Sigmoid colon (tissue), 7 donors: ENCODE data around the gene UBC. TPM values are rescaled to one million over a fixed set of nuclear protein-coding genes. Genes with fewer than 3 reads are reported as not detected.

Experiments
- DNase-seq: peaks from one replicate; pipeline ENCODE4 v3.0.0-alpha.2; 2019
- H3K27ac ChIP-seq, 4 donors: fragments of 200-600 bp; sonication (generic); one replicate each; pipeline ENCODE4 v1.5.1; 2016 to 2019; ENCODE audit warnings: mild to moderate bottlenecking in 1 of 4
- H3K27me3 ChIP-seq, 3 donors: fragments of 200-600 bp; sonication (generic); one replicate each; pipeline ENCODE4 v1.5.1; 2019; ENCODE audit warnings: mild to moderate bottlenecking in 1 of 3
- H3K36me3 ChIP-seq, 4 donors: fragments of 200-600 bp; sonication (generic); one replicate each; pipeline ENCODE4 v1.5.1; 2016 to 2019
- H3K4me1 ChIP-seq, 4 donors: fragments of 200-600 bp; sonication (generic); one replicate each; pipeline ENCODE4 v1.5.1; 2017 to 2019
- H3K4me3 ChIP-seq, 4 donors: fragments of 200-600 bp; sonication (generic); one replicate each; pipeline ENCODE4 v1.5.1; 2017 to 2019; ENCODE audit warnings: mild to moderate bottlenecking in 2 of 4, moderate library complexity in 1 of 4
- H3K9me3 ChIP-seq, 4 donors: fragments of 200-600 bp in 3 of 4; sonication (generic) in 3 of 4; one replicate each; pipeline versions ENCODE4 v1.5.1 to v1.6.1; 2013 to 2019
- CTCF ChIP-seq, 4 experiments: fragments of 450-650 bp in 3 of 4; fragments of 200-600 bp in 1 of 4; IDR thresholded peaks; one replicate each; pipeline ENCODE4 v1.5.1; 2016 to 2019; ENCODE audit warnings: antibody characterized with exemption in 4 of 4, mild to moderate bottlenecking in 3 of 4, moderate library complexity in 2 of 4
- EP300 ChIP-seq, 4 donors: sonication (generic); formaldehyde crosslinking; IDR thresholded peaks; one replicate each; pipeline ENCODE4 v1.6.1; 2017; ENCODE audit warnings: antibody characterized with exemption in 4 of 4
- POLR2A ChIP-seq, 2 donors: fragments of 450-650 bp; IDR thresholded peaks; one replicate each; pipeline ENCODE4 v1.6.1; 2016; ENCODE audit warnings: antibody characterized with exemption in 2 of 2, mild to moderate bottlenecking in 2 of 2, moderate library complexity in 2 of 2
- POLR2AphosphoS5 ChIP-seq, 4 donors: sonication (generic); formaldehyde crosslinking; IDR thresholded peaks; one replicate each; pipeline ENCODE4 v1.6.1; 2017; ENCODE audit warnings: antibody characterized with exemption in 4 of 4
- WGBS, 2 donors: extraction: QIAGEN DNeasy Blood & Tissue Kit; methylation state at CpG; one replicate each; pipeline ENCODE4 v1.1.7; 2013; 5-methylcytosine and 5-hydroxymethylcytosine counted together
- intact Hi-C: fragments of 100-400 bp; cut with DNase I; formaldehyde crosslinking; loops from one replicate; pipeline ENCODE4 v1.15.1; 2023
- polyA plus RNA-seq, 3 donors: library from polyadenylated mRNA; stranded (reverse); fragments of 200-250 nt; gene quantifications; one replicate each; pipeline ENCODE4 v1.2.3, GENCODE V29; 2013
- total RNA-seq, 4 donors: library from RNA; depleted of rRNA; stranded (reverse); fragments of >200 nt; gene quantifications; one replicate each; pipeline ENCODE4 v1.1.0, GENCODE V29; 2016
- donor health status: healthy with polysubstance abuse.
- donor health status: Bipolar disorder and iron deficiency.
- donor health status: healthy.

Gene UBC
- total and polyA plus RNA-seq, 7 donors, result 1,056 to 1,785 (median 1,251) TPM

GRCh38 chr12:124930586-124930985, 16.1 kb upstream of the UBC start:
- peak; percentile 24 for DNase-seq
- TF ChIP-seq POLR2A (IDR thresholded peaks at IDR 0.05) (no peak), POLR2AphosphoS5 (IDR thresholded peaks at IDR 0.05) (no peak), CTCF (IDR thresholded peaks at IDR 0.05) (no peak), EP300 (IDR thresholded peaks at IDR 0.05) (no peak)
- no peak overlapping the region for H3K4me3 ChIP-seq
- peaks cover 0 to 11% (median 6%) of the 10 kb centered on the region in 4 donors for H3K4me1 ChIP-seq
- no peaks in the 10 kb centered on the region for H3K27me3 ChIP-seq
- no peaks in the 10 kb centered on the region for H3K9me3 ChIP-seq
- no peaks in the 10 kb centered on the region for H3K36me3 ChIP-seq
- intact Hi-C loops, result no loop called here
- H3K27ac ChIP-seq, result no peak overlapping the region

- WGBS, 2 donors, result 91 to 92% methylated on average over 9 of the region's 9 CpGs
- H3K4me1 ChIP-seq, result peaks cover 0 to 11% (median 6%) of the 10 kb centered on the region in 4 donors
- no peak overlapping the region for H3K4me3 ChIP-seq
- no peak for TF ChIP-seq POLR2A (IDR thresholded peaks at IDR 0.05)
- TF ChIP-seq CTCF (IDR thresholded peaks at IDR 0.05), result no peak
- TF ChIP-seq EP300 (IDR thresholded peaks at IDR 0.05), result no peak
- TF ChIP-seq POLR2AphosphoS5 (IDR thresholded peaks at IDR 0.05), result no peak
- intact Hi-C loops, result no loop called here
- peak overlapping the region in 1 of 4 donors; percentile 90 for H3K27ac ChIP-seq
- H3K36me3 ChIP-seq, result no peaks in the 10 kb centered on the region
- peak; percentile 44 for DNase-seq
- no peaks in the 10 kb centered on the region for H3K27me3 ChIP-seq
- H3K9me3 ChIP-seq, result no peaks in the 10 kb centered on the region
These were observed 15.4 kb upstream of the UBC start for GRCh38 chr12:124929649-124930419.

DNA sequence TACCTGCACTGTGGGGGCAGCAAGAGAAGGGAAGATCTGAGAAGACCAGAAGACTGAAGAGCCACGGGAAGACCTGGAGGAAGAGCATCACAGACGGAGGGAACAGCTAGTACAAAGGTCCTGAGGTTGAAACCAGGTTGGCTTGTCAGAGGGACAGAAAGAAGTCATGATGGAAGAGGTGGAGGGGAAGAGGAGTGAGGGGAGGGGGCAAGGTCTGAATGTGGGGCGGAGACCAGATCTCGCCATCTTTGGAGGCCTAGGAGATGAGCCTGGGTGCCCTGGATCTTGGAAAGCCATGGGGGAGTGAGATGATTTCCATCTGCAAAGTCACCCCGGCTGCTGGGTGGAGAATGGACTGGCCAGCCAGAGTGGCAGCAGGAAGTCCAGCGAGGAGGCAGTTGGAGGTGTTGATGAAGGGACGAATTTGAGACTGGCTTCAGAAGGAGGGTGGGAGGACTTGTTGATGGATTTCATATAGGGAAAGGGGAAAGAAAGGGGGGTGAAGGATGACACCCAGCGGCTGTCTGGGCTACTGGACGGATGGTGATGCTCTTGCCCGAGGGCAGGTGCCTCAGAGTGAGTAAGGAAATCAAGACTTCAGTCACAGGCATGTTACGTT, 14.6 kb upstream of the UBC start:
- intact Hi-C loops, result no loop called here
- Histone ChIP-seq H3K9me3 (no peaks in the 10 kb centered on the region), H3K27ac (peak overlapping the region; percentile 85 to 92 (median 90)), H3K36me3 (no peaks in the 10 kb centered on the region), H3K4me1 (peaks cover 0 to 11% (median 6%) of the 10 kb centered on the region in 4 donors), H3K4me3 (no peak overlapping the region), H3K27me3 (no peaks in the 10 kb centered on the region)
- peak; percentile 64 for DNase-seq
- TF ChIP-seq POLR2A (IDR thresholded peaks at IDR 0.05), result no peak
- TF ChIP-seq POLR2AphosphoS5 (IDR thresholded peaks at IDR 0.05), result no peak
- no peak for TF ChIP-seq CTCF (IDR thresholded peaks at IDR 0.05)
- TF ChIP-seq EP300 (IDR thresholded peaks at IDR 0.05), result no peak
- WGBS, 2 donors, result 85 to 86% methylated on average over 11 of the region's 11 CpGs

DNA sequence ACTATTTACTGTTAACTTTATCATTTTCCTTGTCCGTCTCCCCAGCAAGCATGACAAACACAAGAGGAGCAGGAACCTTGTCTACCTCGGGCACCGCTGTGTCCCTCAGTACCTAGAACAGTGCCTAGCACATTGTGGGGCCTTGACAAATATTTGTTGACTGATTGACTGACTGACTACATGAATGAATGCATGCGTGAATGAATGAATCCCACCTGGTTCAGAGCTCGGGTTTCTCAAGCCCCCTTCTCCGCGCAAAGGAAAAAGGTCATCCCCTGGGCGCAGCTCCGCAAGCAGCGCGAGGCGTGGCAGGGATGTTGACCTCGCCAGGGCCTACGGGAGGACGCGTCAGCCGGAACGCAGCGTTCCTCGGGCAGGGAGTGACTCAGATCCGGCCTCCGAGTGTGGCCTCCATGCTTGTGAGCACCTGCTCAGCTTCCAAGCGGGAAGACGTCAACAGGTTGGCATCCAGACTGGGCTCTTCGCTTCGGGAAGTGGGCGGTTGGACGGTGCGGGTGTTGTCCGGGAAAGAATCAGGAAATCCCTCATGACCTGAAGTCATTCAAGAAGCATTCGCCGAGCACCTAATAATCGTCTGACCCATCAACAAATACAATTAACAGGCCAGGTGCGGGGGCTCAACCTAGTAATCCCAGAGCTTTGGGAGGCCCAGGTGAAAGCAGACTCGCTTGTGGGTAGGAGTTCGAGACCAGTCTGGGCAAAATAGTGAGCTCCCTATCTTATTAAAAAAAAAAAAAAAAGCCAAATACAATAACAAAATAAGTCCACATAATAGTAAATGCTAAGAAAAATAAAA, 13.9 kb upstream of the UBC start:
- intact Hi-C loops, result no loop called here
- Histone ChIP-seq H3K27me3 (no peaks in the 10 kb centered on the region), H3K4me3 (peak overlapping the region; percentile 57 to 70 (median 60)), H3K27ac (peak overlapping the region; percentile 85 to 92 (median 90)), H3K36me3 (no peaks in the 10 kb centered on the region), H3K4me1 (peaks cover 0 to 12% (median 8%) of the 10 kb centered on the region in 4 donors), H3K9me3 (no peaks in the 10 kb centered on the region)
- TF ChIP-seq CTCF (IDR thresholded peaks at IDR 0.05) (no peak), POLR2AphosphoS5 (IDR thresholded peaks at IDR 0.05) (peak; percentile 61 to 94 (median 76)), EP300 (IDR thresholded peaks at IDR 0.05) (peak; percentile 67 to 95 (median 84))
- DNase-seq, result peak; percentile 93
- 6 to 12% methylated on average over 36 of the region's 36 CpGs for WGBS, 2 donors
